Kidney (tissue), 14 donors: ENCODE data around the gene SNX12. TPM values are rescaled to one million over a fixed set of nuclear protein-coding genes. Genes with fewer than 3 reads are reported as not detected.

Experiments
- DNase-seq, 5 donors: peaks; one replicate each; pipeline ENCODE4 v3.0.0-alpha.2; 2013 to 2020
- FAIRE-seq: peaks from 2 replicates; lab custom pipeline; 2012; peaks lifted over from hg19 to GRCh38; lab: Jason Lieb, UNC
- H3K27ac ChIP-seq, 2 donors: one replicate each; pipeline ENCODE4 v1.7.0; 2013; ENCODE audit warnings: low read depth in 2 of 2, low read length in 2 of 2, inconsistent platforms in 1 of 2
- H3K27me3 ChIP-seq: one replicate; pipeline ENCODE4 v1.7.1; 2013; ENCODE audit warnings: low read length, inconsistent platforms; ENCODE audit not compliant: control insufficient read depth, insufficient read depth
- H3K36me3 ChIP-seq, 3 donors: one replicate each; pipeline versions ENCODE4 v1.7.0 to v1.7.1; 2013; ENCODE audit warnings: low read length in 3 of 3, control low read depth in 1 of 3, inconsistent platforms in 1 of 3; ENCODE audit not compliant: insufficient read depth in 3 of 3, control insufficient read depth in 2 of 3
- H3K4me1 ChIP-seq, 3 donors: one replicate each; pipeline versions ENCODE4 v1.7.0 to v1.7.1; 2013; ENCODE audit warnings: low read length in 3 of 3, inconsistent platforms in 1 of 3, low read depth in 1 of 3; ENCODE audit not compliant: control insufficient read depth in 2 of 3, insufficient read depth in 2 of 3
- H3K4me3 ChIP-seq, 3 donors: one replicate each; pipeline versions ENCODE4 v1.7.0 to v1.8.1; 2013; ENCODE audit warnings: low read length in 3 of 3, control low read depth in 1 of 3, inconsistent platforms in 1 of 3
- H3K9ac ChIP-seq, 3 donors: one replicate each; pipeline versions ENCODE4 v1.7.0 to v1.7.1; 2013; ENCODE audit warnings: low read length in 3 of 3, control low read depth in 1 of 3, inconsistent platforms in 1 of 3
- H3K9me3 ChIP-seq, 3 donors: one replicate each; pipeline versions ENCODE4 v1.7.0 to v1.7.1; 2013; ENCODE audit warnings: low read length in 3 of 3, control low read depth in 1 of 3, inconsistent platforms in 1 of 3; ENCODE audit not compliant: control insufficient read depth in 2 of 3, insufficient read depth in 1 of 3
- CTCF ChIP-seq: IDR thresholded peaks from 3 replicates; pipeline ENCODE4 v1.5.1; 2012; ENCODE audit warnings: mild to moderate bottlenecking, moderate library complexity, borderline replicate concordance; ENCODE audit not compliant: insufficient read depth; ENCODE audit errors: extremely low read depth
- intact Hi-C: fragments of 100-400 bp; cut with DNase I; formaldehyde crosslinking; loops from one replicate; pipeline ENCODE4 v1.11.1; 2022
- polyA plus RNA-seq: library from polyadenylated mRNA; stranded (reverse); fragments of 350-450 nt; fragmentation: Illumina TruSeq; extraction: RNeasy Lipid Tissue Mini Kit (QIAGEN cat#74804); gene quantifications from one replicate; pipeline ENCODE4 v1.2.3, GENCODE V29; 2014; ENCODE audit warnings: low read depth, low replicate concordance; ENCODE audit not compliant: insufficient read depth
- total RNA-seq: library from RNA; stranded (reverse); fragmentation: NEBNext Ultra II Directional; extraction: Animal tissue kit (Norgen Biotek cat#: 25700); gene quantifications from one replicate; pipeline ENCODE4 v1.2.1, GENCODE V29; 2021
- donor health status: control.
- donor health status: control.
- donor health status: control.
- donor health status: control.
- donor health status: control.
- donor health status: DM: yes; HTN: yes; CAD: no.
- donor health status: Normal renal cell carcinoma (clear cell type).

The SNX12 gene
- total and polyA plus RNA-seq, 2 donors from 2014 or later, result 48.9 to 70.1 TPM

- no peak for FAIRE-seq
- Histone ChIP-seq H3K9me3 (no peaks in the 10 kb centered on the region), H3K9ac (no peak overlapping the region), H3K36me3 (no peaks in the 10 kb centered on the region), H3K4me3 (no peak overlapping the region), H3K4me1 (no peaks in the 10 kb centered on the region), H3K27me3 (no peaks in the 10 kb centered on the region), H3K27ac (no peak overlapping the region)
- TF ChIP-seq CTCF, result no peak
- peak in 1 of 5 donors; percentile 2 for DNase-seq
- intact Hi-C loops, result no loop called here
Measured at GRCh38 chrX:71017396-71017939, 50.7 kb downstream of the SNX12 start.

Other genes with a start within 250 kb of the SNX12 start
- 0.28 TPM for gene TEX11, start 159.6 kb downstream of the SNX12 start, total RNA-seq
- not detected for gene TEX11, start 159.6 kb downstream of the SNX12 start, polyA plus RNA-seq
- not detected for gene SLC7A3, start 137.2 kb downstream of the SNX12 start, total RNA-seq
- not detected for gene SLC7A3, start 137.2 kb downstream of the SNX12 start, polyA plus RNA-seq
- gene FOXO4, start 27.5 kb upstream of the SNX12 start, total RNA-seq, result 18.6 TPM
- gene FOXO4, start 27.5 kb upstream of the SNX12 start, polyA plus RNA-seq, result 13.1 TPM
- gene CXorf65, start 38.4 kb upstream of the SNX12 start, total RNA-seq, result 3.0 TPM
- not detected for gene CXorf65, start 38.4 kb upstream of the SNX12 start, polyA plus RNA-seq
- gene IL2RG, start 43.2 kb upstream of the SNX12 start, total RNA-seq, result 15.0 TPM
- gene IL2RG, start 43.2 kb upstream of the SNX12 start, polyA plus RNA-seq, result 3.1 TPM
- gene MED12, start 50.3 kb upstream of the SNX12 start, total RNA-seq, result 42.7 TPM
- gene MED12, start 50.3 kb upstream of the SNX12 start, polyA plus RNA-seq, result 5.2 TPM
- 0.82 TPM for gene NLGN3, start 76.5 kb upstream of the SNX12 start, total RNA-seq
- gene NLGN3, start 76.5 kb upstream of the SNX12 start, polyA plus RNA-seq, result 0.97 TPM
- gene GJB1, start 154.9 kb upstream of the SNX12 start, total RNA-seq, result 22.4 TPM
- gene GJB1, start 154.9 kb upstream of the SNX12 start, polyA plus RNA-seq, result 59.0 TPM
- gene ZMYM3, start 185.8 kb upstream of the SNX12 start, total RNA-seq, result 26.7 TPM
- 9.7 TPM for gene ZMYM3, start 185.8 kb upstream of the SNX12 start, polyA plus RNA-seq
- gene NONO, start 215.3 kb upstream of the SNX12 start, total RNA-seq, result 225 TPM
- gene NONO, start 215.3 kb upstream of the SNX12 start, polyA plus RNA-seq, result 126 TPM
- 1.8 TPM for gene ITGB1BP2, start 233.4 kb upstream of the SNX12 start, total RNA-seq
- 1.8 TPM for gene ITGB1BP2, start 233.4 kb upstream of the SNX12 start, polyA plus RNA-seq